Measurements from ENCODE around the gene TPP2.
A peak's percentile ranks its signal among the peaks of the same experiment; 100 is the strongest.

The TPP2 gene

GRCh38 chr13:102599426-102600012 lies 2.7 kb downstream of the TPP2 start:
- no peak overlapping the region for H2BK5ac ChIP-seq (ENCODE audit: low read depth, low read length, poor library complexity)
- H2AFZ ChIP-seq (ENCODE audit: insufficient read depth, low read length, poor library complexity), result no peak overlapping the region
- H3K79me2 ChIP-seq (ENCODE audit: control insufficient read depth, insufficient read depth, low read length, poor library complexity), result peaks cover 19% of the 10 kb centered on the region
- no peak overlapping the region for H4K91ac ChIP-seq (ENCODE audit: low read depth, low read length)
- H2AK5ac ChIP-seq (ENCODE audit: low read length), result no peak overlapping the region
- H3K18ac ChIP-seq (ENCODE audit: low read length), result no peak overlapping the region
- H3K4me3 ChIP-seq (ENCODE audit: low read depth, low read length), result no peak overlapping the region
- no peaks in the 10 kb centered on the region for H3K27me3 ChIP-seq (ENCODE audit: insufficient read depth, low read length)
- no peak overlapping the region for H2BK12ac ChIP-seq (ENCODE audit: low read length)
- peaks cover 0 to 2% of the 10 kb centered on the region in 2 experiments for H3K4me1 ChIP-seq (ENCODE audit: control insufficient read depth in 1 of 2, insufficient read depth in 2 of 2, low read length in 2 of 2)
- no peak overlapping the region for H2BK120ac ChIP-seq (ENCODE audit: insufficient read depth, low read length, poor library complexity)
- no peak overlapping the region for H3K23ac ChIP-seq (ENCODE audit: low read length)
- no peaks in the 10 kb centered on the region for H3K36me3 ChIP-seq (ENCODE audit: control insufficient read depth in 1 of 2, insufficient read depth in 2 of 2, low read length in 2 of 2)
- no peak overlapping the region for H3K27ac ChIP-seq (ENCODE audit: low read depth, low read length)
- no peaks in the 10 kb centered on the region for H3K9me3 ChIP-seq (ENCODE audit: insufficient read depth, low read depth, low read length)
- H3K79me1 ChIP-seq (ENCODE audit: low read length), result peaks cover 9% of the 10 kb centered on the region
- no peak for DNase-seq
- peak overlapping the region; percentile 34 for H3K9ac ChIP-seq (ENCODE audit: low read length)
- H3K14ac ChIP-seq (ENCODE audit: low read length), result no peak overlapping the region
- no peak overlapping the region for H4K12ac ChIP-seq (ENCODE audit: low read depth, low read length)
- H3K4ac ChIP-seq (ENCODE audit: low read depth, low read length), result peak overlapping the region; percentile 94
- no peak overlapping the region for H3K4me2 ChIP-seq (ENCODE audit: low read length)
- H4K8ac ChIP-seq (ENCODE audit: low read depth, low read length), result no peak overlapping the region
- whole genome bisulfite sequencing (ENCODE audit: extremely low coverage, insufficient coverage, insufficient read length), result no CpG with 5 or more reads among the region's 3 CpGs

GRCh38 chr13:102606537-102607309 lies 9.9 kb downstream of the TPP2 start:
- Histone ChIP-seq H4K12ac (ENCODE audit: low read depth, low read length) (no peak overlapping the region), H4K8ac (ENCODE audit: low read depth, low read length) (no peak overlapping the region), H3K79me2 (ENCODE audit: control insufficient read depth, insufficient read depth, low read length, poor library complexity) (peaks cover 4% of the 10 kb centered on the region), H3K9ac (ENCODE audit: low read length) (no peak overlapping the region), H3K4ac (ENCODE audit: low read depth, low read length) (peak overlapping the region; percentile 22), H2AK5ac (ENCODE audit: low read length) (no peak overlapping the region), H3K79me1 (ENCODE audit: low read length) (no peaks in the 10 kb centered on the region), H3K4me1 (ENCODE audit: control insufficient read depth in 1 of 2, insufficient read depth in 2 of 2, low read length in 2 of 2) (no peaks in the 10 kb centered on the region), H3K4me2 (ENCODE audit: low read length) (no peak overlapping the region), H2BK120ac (ENCODE audit: insufficient read depth, low read length, poor library complexity) (no peak overlapping the region), H2BK5ac (ENCODE audit: low read depth, low read length, poor library complexity) (no peak overlapping the region), H3K23ac (ENCODE audit: low read length) (no peak overlapping the region), H3K36me3 (ENCODE audit: control insufficient read depth in 1 of 2, insufficient read depth in 2 of 2, low read length in 2 of 2) (peaks cover 17 to 31% of the 10 kb centered on the region in 2 experiments), H3K27me3 (ENCODE audit: insufficient read depth, low read length) (no peaks in the 10 kb centered on the region), H2BK12ac (ENCODE audit: low read length) (no peak overlapping the region), H2AFZ (ENCODE audit: insufficient read depth, low read length, poor library complexity) (no peak overlapping the region), H3K14ac (ENCODE audit: low read length) (no peak overlapping the region), H3K18ac (ENCODE audit: low read length) (no peak overlapping the region), H4K91ac (ENCODE audit: low read depth, low read length) (no peak overlapping the region), H3K27ac (ENCODE audit: low read depth, low read length) (no peak overlapping the region), H3K4me3 (ENCODE audit: low read depth, low read length) (no peak overlapping the region), H3K9me3 (ENCODE audit: insufficient read depth, low read depth, low read length) (no peaks in the 10 kb centered on the region)
- WGBS (ENCODE audit: extremely low coverage, insufficient coverage, insufficient read length), result no CpG with 5 or more reads among the region's 9 CpGs
- peak; percentile 99 for DNase-seq

- no peak for DNase-seq
- Histone ChIP-seq H3K27me3 (ENCODE audit: insufficient read depth, low read length) (no peaks in the 10 kb centered on the region), H4K8ac (ENCODE audit: low read depth, low read length) (no peak overlapping the region), H3K18ac (ENCODE audit: low read length) (no peak overlapping the region), H3K23ac (ENCODE audit: low read length) (no peak overlapping the region), H3K79me2 (ENCODE audit: control insufficient read depth, insufficient read depth, low read length, poor library complexity) (peaks cover 1% of the 10 kb centered on the region), H4K91ac (ENCODE audit: low read depth, low read length) (no peak overlapping the region), H2BK5ac (ENCODE audit: low read depth, low read length, poor library complexity) (no peak overlapping the region), H3K4ac (ENCODE audit: low read depth, low read length) (no peak overlapping the region), H3K9ac (ENCODE audit: low read length) (no peak overlapping the region), H2BK120ac (ENCODE audit: insufficient read depth, low read length, poor library complexity) (no peak overlapping the region), H2AK5ac (ENCODE audit: low read length) (no peak overlapping the region), H3K9me3 (ENCODE audit: insufficient read depth, low read depth, low read length) (no peaks in the 10 kb centered on the region), H3K27ac (ENCODE audit: low read depth, low read length) (no peak overlapping the region), H3K79me1 (ENCODE audit: low read length) (no peaks in the 10 kb centered on the region), H3K4me2 (ENCODE audit: low read length) (no peak overlapping the region), H3K14ac (ENCODE audit: low read length) (no peak overlapping the region), H2BK12ac (ENCODE audit: low read length) (no peak overlapping the region), H3K4me3 (ENCODE audit: low read depth, low read length) (no peak overlapping the region), H3K4me1 (ENCODE audit: control insufficient read depth in 1 of 2, insufficient read depth in 2 of 2, low read length in 2 of 2) (no peaks in the 10 kb centered on the region), H2AFZ (ENCODE audit: insufficient read depth, low read length, poor library complexity) (no peak overlapping the region), H3K36me3 (ENCODE audit: control insufficient read depth in 1 of 2, insufficient read depth in 2 of 2, low read length in 2 of 2) (peaks cover 17 to 32% of the 10 kb centered on the region in 2 experiments), H4K12ac (ENCODE audit: low read depth, low read length) (no peak overlapping the region)
- WGBS (ENCODE audit: extremely low coverage, insufficient coverage, insufficient read length), result no CpG with 5 or more reads among the region's 2 CpGs
Observed at GRCh38 chr13:102608974-102609373, 12.2 kb downstream of the TPP2 start.

- Histone ChIP-seq H3K27me3 (ENCODE audit: insufficient read depth, low read length) (no peaks in the 10 kb centered on the region), H3K4me2 (ENCODE audit: low read length) (no peak overlapping the region), H4K91ac (ENCODE audit: low read depth, low read length) (no peak overlapping the region), H4K12ac (ENCODE audit: low read depth, low read length) (no peak overlapping the region), H3K18ac (ENCODE audit: low read length) (peak overlapping the region; percentile 37), H3K23ac (ENCODE audit: low read length) (no peak overlapping the region), H2AK5ac (ENCODE audit: low read length) (no peak overlapping the region), H3K79me2 (ENCODE audit: control insufficient read depth, insufficient read depth, low read length, poor library complexity) (no peaks in the 10 kb centered on the region), H3K4ac (ENCODE audit: low read depth, low read length) (peak overlapping the region; percentile 62), H2AFZ (ENCODE audit: insufficient read depth, low read length, poor library complexity) (no peak overlapping the region), H2BK12ac (ENCODE audit: low read length) (no peak overlapping the region), H3K4me3 (ENCODE audit: low read depth, low read length) (no peak overlapping the region), H3K4me1 (ENCODE audit: control insufficient read depth in 1 of 2, insufficient read depth in 2 of 2, low read length in 2 of 2) (no peaks in the 10 kb centered on the region), H3K79me1 (ENCODE audit: low read length) (no peaks in the 10 kb centered on the region), H2BK120ac (ENCODE audit: insufficient read depth, low read length, poor library complexity) (no peak overlapping the region), H3K27ac (ENCODE audit: low read depth, low read length) (no peak overlapping the region), H4K8ac (ENCODE audit: low read depth, low read length) (no peak overlapping the region), H3K14ac (ENCODE audit: low read length) (no peak overlapping the region), H3K9me3 (ENCODE audit: insufficient read depth, low read depth, low read length) (no peaks in the 10 kb centered on the region), H2BK5ac (ENCODE audit: low read depth, low read length, poor library complexity) (no peak overlapping the region), H3K36me3 (ENCODE audit: control insufficient read depth in 1 of 2, insufficient read depth in 2 of 2, low read length in 2 of 2) (peaks cover 17 to 32% of the 10 kb centered on the region in 2 experiments), H3K9ac (ENCODE audit: low read length) (no peak overlapping the region)
- no CpG with 5 or more reads among the region's 4 CpGs for WGBS (ENCODE audit: extremely low coverage, insufficient coverage, insufficient read length)
- no peak for DNase-seq
Observed at GRCh38 chr13:102609696-102610095, 12.9 kb downstream of the TPP2 start.
